ENCODE data around the gene MATN1.

Gene MATN1

GRCh38 chr1:30682396-30683275, 40.7 kb downstream of the MATN1 start:
- Histone ChIP-seq H3K36me3 (ENCODE audit: insufficient read depth, low read length) (no peaks in the 10 kb centered on the region), H3K4me1 (ENCODE audit: insufficient read depth, low read length, poor library complexity, severe bottlenecking) (no peaks in the 10 kb centered on the region), H2AFZ (ENCODE audit: low read length) (no peak overlapping the region), H3K27me3 (ENCODE audit: insufficient read depth, low read length, poor library complexity, severe bottlenecking) (no peaks in the 10 kb centered on the region), H3K4me2 (ENCODE audit: low read depth, low read length, poor library complexity, severe bottlenecking) (no peak overlapping the region), H3F3A (ENCODE audit: low read depth) (no peaks in the 10 kb centered on the region), H4K20me1 (ENCODE audit: insufficient read depth, low read length, poor library complexity, severe bottlenecking) (no peaks in the 10 kb centered on the region), H3K9me3 (ENCODE audit: insufficient read depth, low read depth, low read length) (no peaks in the 10 kb centered on the region; the same call in 1 of the 2 replicates), H3K9ac (ENCODE audit: low read depth, low read length, poor library complexity, severe bottlenecking) (no peak overlapping the region), H3K9me2 (replicated peaks; ENCODE audit: low read depth, low read length) (no peaks in the 10 kb centered on the region), H3K4me3 (ENCODE audit: low read length, poor library complexity, severe bottlenecking) (no peak overlapping the region), H3K79me2 (ENCODE audit: insufficient read depth, low read length) (no peaks in the 10 kb centered on the region)
- no peak for TF ChIP-seq CTCF (conservative IDR thresholded peaks at IDR 0.05; ENCODE audit: low read length)
- TF ChIP-seq EZH2phosphoT487 (IDR thresholded peaks at IDR 0.05; ENCODE audit: borderline replicate concordance): no peak

GRCh38 chr1:30681782-30682181, 41.6 kb downstream of the MATN1 start:
- Histone ChIP-seq H3K4me2 (ENCODE audit: low read depth, low read length, poor library complexity, severe bottlenecking) (no peak overlapping the region), H4K20me1 (ENCODE audit: insufficient read depth, low read length, poor library complexity, severe bottlenecking) (no peaks in the 10 kb centered on the region), H3K36me3 (ENCODE audit: insufficient read depth, low read length) (no peaks in the 10 kb centered on the region), H3K79me2 (ENCODE audit: insufficient read depth, low read length) (no peaks in the 10 kb centered on the region), H3K9me2 (replicated peaks; ENCODE audit: low read depth, low read length) (no peaks in the 10 kb centered on the region), H3F3A (ENCODE audit: low read depth) (no peaks in the 10 kb centered on the region), H3K27me3 (ENCODE audit: insufficient read depth, low read length, poor library complexity, severe bottlenecking) (no peaks in the 10 kb centered on the region), H3K4me3 (ENCODE audit: low read length, poor library complexity, severe bottlenecking) (no peak overlapping the region), H3K9me3 (ENCODE audit: insufficient read depth, low read depth, low read length) (no peaks in the 10 kb centered on the region; the same call in 1 of the 2 replicates), H3K4me1 (ENCODE audit: insufficient read depth, low read length, poor library complexity, severe bottlenecking) (no peaks in the 10 kb centered on the region), H2AFZ (ENCODE audit: low read length) (no peak overlapping the region), H3K9ac (ENCODE audit: low read depth, low read length, poor library complexity, severe bottlenecking) (no peak overlapping the region)
- TF ChIP-seq CTCF (conservative IDR thresholded peaks at IDR 0.05; ENCODE audit: low read length) (no peak), EZH2phosphoT487 (IDR thresholded peaks at IDR 0.05; ENCODE audit: borderline replicate concordance) (no peak)

- Histone ChIP-seq H3F3A (ENCODE audit: low read depth) (no peaks in the 10 kb centered on the region), H3K9ac (ENCODE audit: low read depth, low read length, poor library complexity, severe bottlenecking) (no peak overlapping the region), H3K27me3 (ENCODE audit: insufficient read depth, low read length, poor library complexity, severe bottlenecking) (no peaks in the 10 kb centered on the region), H3K9me2 (replicated peaks; ENCODE audit: low read depth, low read length) (no peaks in the 10 kb centered on the region), H3K36me3 (ENCODE audit: insufficient read depth, low read length) (no peaks in the 10 kb centered on the region), H3K79me2 (ENCODE audit: insufficient read depth, low read length) (no peaks in the 10 kb centered on the region), H3K9me3 (ENCODE audit: insufficient read depth, low read depth, low read length) (no peaks in the 10 kb centered on the region; the same call in 1 of the 2 replicates), H2AFZ (ENCODE audit: low read length) (no peak overlapping the region), H4K20me1 (ENCODE audit: insufficient read depth, low read length, poor library complexity, severe bottlenecking) (no peaks in the 10 kb centered on the region), H3K4me3 (ENCODE audit: low read length, poor library complexity, severe bottlenecking) (no peak overlapping the region), H3K4me1 (ENCODE audit: insufficient read depth, low read length, poor library complexity, severe bottlenecking) (no peaks in the 10 kb centered on the region), H3K4me2 (ENCODE audit: low read depth, low read length, poor library complexity, severe bottlenecking) (no peak overlapping the region)
- no peak for TF ChIP-seq CTCF (conservative IDR thresholded peaks at IDR 0.05; ENCODE audit: low read length)
- TF ChIP-seq EZH2phosphoT487 (IDR thresholded peaks at IDR 0.05; ENCODE audit: borderline replicate concordance): no peak
Measured at GRCh38 chr1:30680879-30681278, 42.5 kb downstream of the MATN1 start.

Measured in Loucy (cell line).